Stomach (tissue), 9 donors: Measurements from ENCODE around the gene BRI3. TPM values are rescaled to one million over a fixed set of nuclear protein-coding genes. Genes with fewer than 3 reads are reported as not detected.

ENCODE experiments used
- DNase-seq, 2 donors: peaks; one replicate each; pipeline versions ENCODE4 v3.0.0 to v3.0.0-alpha.2; 2013 to 2019
- H3K27ac ChIP-seq, 5 donors: fragments of 200-600 bp in 4 of 5; sonication (generic) in 4 of 5; one replicate each; pipeline ENCODE4 v1.5.1; 2013 to 2019; ENCODE audit warnings: mild to moderate bottlenecking in 1 of 5, moderate library complexity in 1 of 5
- H3K27me3 ChIP-seq, 3 donors: fragments of 200-600 bp; sonication (generic); one replicate each; pipeline ENCODE4 v1.5.1; 2017 to 2019; ENCODE audit warnings: mixed run types in 1 of 3
- H3K36me3 ChIP-seq, 4 donors: fragments of 200-600 bp; sonication (generic); 1 replicate in 3 of 4; 2 replicates in 1 of 4; pipeline ENCODE4 v1.5.1; 2016 to 2019
- H3K4me1 ChIP-seq, 4 donors: fragments of 200-600 bp; sonication (generic); one replicate each; pipeline ENCODE4 v1.5.1; 2016 to 2019
- H3K4me3 ChIP-seq, 4 donors: fragments of 200-600 bp; sonication (generic) in 3 of 4; one replicate each; pipeline ENCODE4 v1.5.1; 2016 to 2019; ENCODE audit warnings: mild to moderate bottlenecking in 1 of 4
- H3K9me3 ChIP-seq, 4 donors: fragments of 200-600 bp; sonication (generic); one replicate each; pipeline ENCODE4 v1.5.1; 2016 to 2019
- CTCF ChIP-seq, 7 experiments: fragments of 450-650 bp in 4 of 7; fragments of 200-600 bp in 3 of 7; sonication (generic) in 3 of 7; IDR thresholded peaks; one replicate each; pipeline ENCODE4 v1.5.1; 2016 to 2019; ENCODE audit warnings: antibody characterized with exemption in 7 of 7, control low read depth in 2 of 7, mild to moderate bottlenecking in 1 of 7
- EP300 ChIP-seq: sonication (generic); formaldehyde crosslinking; IDR thresholded peaks from one replicate; pipeline ENCODE4 v1.6.1; 2017; ENCODE audit warnings: antibody characterized with exemption
- POLR2A ChIP-seq, 4 donors: fragments of 450-650 bp; IDR thresholded peaks; one replicate each; pipeline ENCODE4 v1.6.1; 2016; ENCODE audit warnings: antibody characterized with exemption in 4 of 4, control low read depth in 2 of 4, mild to moderate bottlenecking in 1 of 4, moderate library complexity in 1 of 4
- POLR2AphosphoS5 ChIP-seq, 3 donors: sonication (generic); formaldehyde crosslinking; IDR thresholded peaks; one replicate each; pipeline ENCODE4 v1.6.1; 2016; ENCODE audit warnings: antibody characterized with exemption in 3 of 3
- WGBS, 5 donors: extraction: QIAGEN DNeasy Blood & Tissue Kit in 3 of 5; methylation state at CpG; one replicate each; pipeline versions ENCODE4 v1.1.5 to v1.1.7; 2013 to 2018; 5-methylcytosine and 5-hydroxymethylcytosine counted together
- intact Hi-C: fragments of 100-400 bp; cut with DNase I; formaldehyde crosslinking; loops from one replicate; pipeline ENCODE4 v1.15.1; 2023; ENCODE audit warnings: low total_unique reads
- polyA plus RNA-seq, 3 donors: library from polyadenylated mRNA; stranded (reverse); fragments of 200-250 nt; gene quantifications; one replicate each; pipeline ENCODE4 v1.2.3, GENCODE V29; 2013
- total RNA-seq, 5 donors: library from RNA; depleted of rRNA; stranded (reverse); fragments of >200 nt; gene quantifications; one replicate each; pipeline versions ENCODE4 v1.1.0 to v1.2.3, GENCODE V29; 2014 to 2016
- donor health status: healthy with polysubstance abuse.
- donor health status: Bipolar disorder and iron deficiency.
- donor health status: healthy.

Gene BRI3
- total and polyA plus RNA-seq, 8 donors: 25.9 to 411 (median 92.8) TPM; not detected in 1

GRCh38 chr7:98238076-98238475 is 43.4 kb upstream of the BRI3 start:
- no peaks in the 10 kb centered on the region for H3K9me3 ChIP-seq
- H3K4me3 ChIP-seq: no peak overlapping the region
- no peak for DNase-seq
- H3K36me3 ChIP-seq: peaks cover 13 to 90% (median 77%) of the 10 kb centered on the region in 4 donors
- WGBS, 5 donors: 89 to 100% (median 96%) methylated on average over 2 to 4 of the region's 4 CpGs
- H3K4me1 ChIP-seq: no peaks in the 10 kb centered on the region
- TF ChIP-seq POLR2AphosphoS5 (IDR thresholded peaks at IDR 0.05) (no peak), EP300 (no peak), CTCF (IDR thresholded peaks at IDR 0.05) (no peak), POLR2A (IDR thresholded peaks at IDR 0.05) (no peak)
- intact Hi-C loops: no loop called here
- no peaks in the 10 kb centered on the region for H3K27me3 ChIP-seq
- no peak overlapping the region for H3K27ac ChIP-seq

- Histone ChIP-seq H3K27ac (no peak overlapping the region), H3K4me1 (no peaks in the 10 kb centered on the region), H3K36me3 (peaks cover 20 to 90% (median 77%) of the 10 kb centered on the region in 4 donors), H3K4me3 (no peak overlapping the region), H3K27me3 (no peaks in the 10 kb centered on the region), H3K9me3 (no peaks in the 10 kb centered on the region)
- WGBS, 5 donors: 89 to 96% (median 96%) methylated on average over 9 of the region's 9 CpGs
- TF ChIP-seq POLR2AphosphoS5 (IDR thresholded peaks at IDR 0.05) (no peak), POLR2A (IDR thresholded peaks at IDR 0.05) (no peak), EP300 (no peak), CTCF (IDR thresholded peaks at IDR 0.05) (no peak)
- DNase-seq: no peak
- intact Hi-C loops: no loop called here
Observed at GRCh38 chr7:98238976-98239375, 42.5 kb upstream of the BRI3 start.

GRCh38 chr7:98240961-98241673 is 40.4 kb upstream of the BRI3 start:
- peak in 1 of 3 donors; percentile 13 for TF ChIP-seq POLR2AphosphoS5 (IDR thresholded peaks at IDR 0.05)
- TF ChIP-seq EP300: no peak
- peak in 5 of 7 experiments; percentile 47 to 76 (median 71) for TF ChIP-seq CTCF (IDR thresholded peaks at IDR 0.05)
- Histone ChIP-seq H3K4me3 (no peak overlapping the region), H3K36me3 (peaks cover 24 to 91% (median 82%) of the 10 kb centered on the region in 4 donors), H3K4me1 (peaks cover 0 to 14% (median 0%) of the 10 kb centered on the region in 4 donors), H3K27me3 (no peaks in the 10 kb centered on the region), H3K9me3 (no peaks in the 10 kb centered on the region), H3K27ac (peak overlapping the region in 1 of 5 donors; percentile 23)
- DNase-seq: peak; percentile 72
- 57 to 66% (median 64%) methylated on average over 13 to 19 of the region's 19 CpGs for WGBS, 5 donors
- intact Hi-C loops: no loop called here

- H3K36me3 ChIP-seq: peaks cover 24 to 84% (median 76%) of the 10 kb centered on the region in 4 donors
- peaks cover 0 to 18% (median 0%) of the 10 kb centered on the region in 4 donors for H3K4me1 ChIP-seq
- no peaks in the 10 kb centered on the region for H3K9me3 ChIP-seq
- no peak for DNase-seq
- peak overlapping the region in 1 of 5 donors; percentile 23 for H3K27ac ChIP-seq
- intact Hi-C loops: no loop called here
- no peak for TF ChIP-seq POLR2AphosphoS5 (IDR thresholded peaks at IDR 0.05)
- TF ChIP-seq CTCF (IDR thresholded peaks at IDR 0.05): no peak
- TF ChIP-seq POLR2A (IDR thresholded peaks at IDR 0.05): no peak
- TF ChIP-seq EP300: no peak
- H3K27me3 ChIP-seq: no peaks in the 10 kb centered on the region
- WGBS, 5 donors: 80 to 87% (median 84%) methylated on average over 14 to 16 of the region's 16 CpGs
- H3K4me3 ChIP-seq: no peak overlapping the region
Observed at GRCh38 chr7:98241674-98242241, 39.7 kb upstream of the BRI3 start.
